Measurements from ENCODE around the gene SERPINA12.

DNA sequence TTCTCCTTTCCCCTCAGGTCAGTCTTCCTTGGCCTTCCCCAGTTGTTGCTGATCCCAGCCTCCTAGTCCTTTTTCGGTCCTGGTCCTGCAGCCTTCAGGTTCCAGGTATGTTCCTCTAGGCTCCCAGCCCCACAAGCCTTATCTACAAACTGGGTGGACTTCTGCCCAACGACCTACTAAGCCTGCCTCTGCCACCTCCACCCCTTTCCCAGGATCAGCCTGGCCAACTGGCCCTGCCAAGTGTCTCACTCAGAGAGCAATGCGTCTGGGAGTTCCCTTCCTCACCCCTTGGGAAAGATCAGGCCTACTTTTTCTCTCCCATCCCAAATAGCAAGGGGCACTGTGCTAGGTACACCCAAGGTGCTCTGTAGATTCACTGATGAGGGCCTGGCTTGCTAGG, at the start of gene SERPINA12:
- TF ChIP-seq, protein P1, sequence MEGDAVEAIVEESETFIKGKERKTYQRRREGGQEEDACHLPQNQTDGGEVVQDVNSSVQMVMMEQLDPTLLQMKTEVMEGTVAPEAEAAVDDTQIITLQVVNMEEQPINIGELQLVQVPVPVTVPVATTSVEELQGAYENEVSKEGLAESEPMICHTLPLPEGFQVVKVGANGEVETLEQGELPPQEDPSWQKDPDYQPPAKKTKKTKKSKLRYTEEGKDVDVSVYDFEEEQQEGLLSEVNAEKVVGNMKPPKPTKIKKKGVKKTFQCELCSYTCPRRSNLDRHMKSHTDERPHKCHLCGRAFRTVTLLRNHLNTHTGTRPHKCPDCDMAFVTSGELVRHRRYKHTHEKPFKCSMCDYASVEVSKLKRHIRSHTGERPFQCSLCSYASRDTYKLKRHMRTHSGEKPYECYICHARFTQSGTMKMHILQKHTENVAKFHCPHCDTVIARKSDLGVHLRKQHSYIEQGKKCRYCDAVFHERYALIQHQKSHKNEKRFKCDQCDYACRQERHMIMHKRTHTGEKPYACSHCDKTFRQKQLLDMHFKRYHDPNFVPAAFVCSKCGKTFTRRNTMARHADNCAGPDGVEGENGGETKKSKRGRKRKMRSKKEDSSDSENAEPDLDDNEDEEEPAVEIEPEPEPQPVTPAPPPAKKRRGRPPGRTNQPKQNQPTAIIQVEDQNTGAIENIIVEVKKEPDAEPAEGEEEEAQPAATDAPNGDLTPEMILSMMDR (IDR thresholded peaks at IDR 0.05) = no peak
- no peak for TF ChIP-seq POLR2A (IDR thresholded peaks at IDR 0.05)

All from vagina (tissue), 2 donors.